GM19193 (cell line): ENCODE data around the gene CDC42EP1.

Source experiments
- POLR2A ChIP-seq: IDR thresholded peaks from 4 replicates; pipeline ENCODE4 v1.6.1; 2011; ENCODE audit not compliant: insufficient read depth, insufficient read length; ENCODE audit errors: extremely low read depth

Gene CDC42EP1, protein sequence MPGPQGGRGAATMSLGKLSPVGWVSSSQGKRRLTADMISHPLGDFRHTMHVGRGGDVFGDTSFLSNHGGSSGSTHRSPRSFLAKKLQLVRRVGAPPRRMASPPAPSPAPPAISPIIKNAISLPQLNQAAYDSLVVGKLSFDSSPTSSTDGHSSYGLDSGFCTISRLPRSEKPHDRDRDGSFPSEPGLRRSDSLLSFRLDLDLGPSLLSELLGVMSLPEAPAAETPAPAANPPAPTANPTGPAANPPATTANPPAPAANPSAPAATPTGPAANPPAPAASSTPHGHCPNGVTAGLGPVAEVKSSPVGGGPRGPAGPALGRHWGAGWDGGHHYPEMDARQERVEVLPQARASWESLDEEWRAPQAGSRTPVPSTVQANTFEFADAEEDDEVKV

GRCh38 chr22:37559901-37560607 lies at the start of gene CDC42EP1:
CDC42EP1 (plus strand) TSS chr22:37560480; CDS start chr22:37566350, 5,870 bp downstream.
- no peak for TF ChIP-seq POLR2A

DNA sequence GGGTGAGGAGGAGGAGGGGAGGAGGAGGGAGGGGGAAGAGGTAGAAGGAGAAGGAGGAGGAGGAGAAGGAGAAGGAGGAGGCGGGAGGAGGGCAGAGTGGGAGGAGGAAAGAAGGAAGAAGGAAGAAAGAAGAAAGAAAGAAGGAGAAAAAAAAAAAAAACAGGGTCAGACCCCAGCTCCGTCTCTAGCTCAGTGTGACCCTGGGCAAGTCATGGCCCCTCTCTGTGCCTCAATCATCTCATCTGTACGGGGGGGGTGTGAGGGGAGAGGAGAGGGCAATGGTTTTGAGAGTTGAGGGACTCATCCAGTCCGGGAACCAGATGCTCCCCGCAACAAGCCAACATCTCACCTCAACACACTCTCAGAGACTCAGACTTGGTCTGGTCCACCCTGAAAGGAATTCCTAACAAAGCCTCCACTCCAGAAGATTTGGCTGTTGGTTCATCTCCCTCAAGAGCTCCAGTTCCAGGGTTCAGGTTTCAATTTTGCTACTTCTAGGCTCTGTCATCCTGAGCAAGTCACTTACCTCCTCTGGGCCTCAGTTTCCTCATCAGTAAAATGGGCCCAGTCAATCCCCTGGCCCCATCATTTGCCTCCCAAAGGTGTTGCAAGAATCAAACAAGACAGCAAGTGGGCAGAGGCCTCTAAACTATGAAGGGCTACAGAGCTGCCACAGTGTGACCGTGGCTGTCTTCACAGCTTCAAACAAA lies 48.7 kb upstream of the CDC42EP1 start:
- TF ChIP-seq POLR2A = no peak

- TF ChIP-seq POLR2A = no peak
These were observed 45.7 kb upstream of the CDC42EP1 start for GRCh38 chr22:37514526-37515051.

- no peak for TF ChIP-seq POLR2A
These were observed 44.4 kb upstream of the CDC42EP1 start for GRCh38 chr22:37515901-37516300.

- no peak for TF ChIP-seq POLR2A
These were observed 43.8 kb upstream of the CDC42EP1 start for GRCh38 chr22:37516456-37516855.

DNA sequence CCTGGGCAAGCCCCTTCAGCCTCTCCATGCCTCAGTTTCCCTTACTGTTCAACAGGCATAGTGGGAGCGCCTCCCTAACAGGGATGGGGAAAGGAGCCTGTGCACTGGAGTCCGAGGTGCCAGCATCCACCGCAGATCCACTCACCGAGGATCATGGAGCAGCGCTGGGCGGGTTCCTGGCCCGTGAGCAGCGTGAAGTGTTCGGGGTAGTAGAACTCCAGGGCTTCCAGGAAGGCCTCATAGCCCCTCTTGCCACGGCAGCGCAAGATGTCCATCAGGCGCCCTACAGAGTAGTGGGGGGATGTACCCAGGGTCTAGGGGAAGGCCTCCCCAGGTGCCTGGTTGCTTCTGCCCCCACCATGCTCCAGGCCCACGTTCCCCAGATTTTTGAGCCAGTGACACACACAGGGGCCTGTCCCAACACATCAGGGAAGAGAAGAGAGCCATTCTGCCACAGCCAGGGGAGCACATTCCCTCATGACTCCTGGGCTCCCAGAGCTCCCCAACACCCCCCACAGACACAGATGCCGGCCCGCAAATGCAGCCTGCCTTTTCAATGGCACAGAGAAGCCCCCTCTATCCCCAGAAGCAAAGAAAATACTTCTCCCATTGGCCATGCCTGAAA lies 42.3 kb upstream of the CDC42EP1 start:
- TF ChIP-seq POLR2A = no peak

- no peak for TF ChIP-seq POLR2A
These were observed 41.6 kb upstream of the CDC42EP1 start for GRCh38 chr22:37518509-37519267.

GRCh38 chr22:37519268-37520195 lies 40.7 kb upstream of the CDC42EP1 start, which contains the start of gene CARD10:
CARD10 (minus strand) TSS chr22:37519415; CDS start chr22:37519200, 215 bp downstream.
- TF ChIP-seq POLR2A = no peak

GRCh38 chr22:37520776-37521191 lies 39.5 kb upstream of the CDC42EP1 start:
- no peak for TF ChIP-seq POLR2A

GRCh38 chr22:37521236-37521739 lies 39.0 kb upstream of the CDC42EP1 start:
- TF ChIP-seq POLR2A = no peak

DNA sequence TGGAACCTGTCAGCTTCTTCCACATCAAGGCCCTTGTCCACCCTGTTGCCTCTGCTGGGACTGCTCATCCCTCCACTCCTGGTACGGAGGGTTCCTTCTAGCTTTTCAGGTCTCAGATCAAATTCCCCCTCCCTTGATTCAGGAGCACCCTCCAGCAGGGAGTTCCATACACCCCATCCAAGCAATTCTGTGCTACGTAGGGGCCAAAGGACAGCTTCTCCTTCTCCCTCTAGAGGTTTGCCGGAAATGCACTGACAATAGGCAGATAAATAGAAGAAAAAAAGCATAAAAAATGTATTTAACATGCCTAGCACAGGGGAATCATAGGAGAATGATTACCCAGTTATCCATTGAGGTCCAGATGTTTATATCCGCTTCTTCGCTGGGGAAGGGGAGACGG lies 37.8 kb upstream of the CDC42EP1 start:
- TF ChIP-seq POLR2A = no peak

DNA sequence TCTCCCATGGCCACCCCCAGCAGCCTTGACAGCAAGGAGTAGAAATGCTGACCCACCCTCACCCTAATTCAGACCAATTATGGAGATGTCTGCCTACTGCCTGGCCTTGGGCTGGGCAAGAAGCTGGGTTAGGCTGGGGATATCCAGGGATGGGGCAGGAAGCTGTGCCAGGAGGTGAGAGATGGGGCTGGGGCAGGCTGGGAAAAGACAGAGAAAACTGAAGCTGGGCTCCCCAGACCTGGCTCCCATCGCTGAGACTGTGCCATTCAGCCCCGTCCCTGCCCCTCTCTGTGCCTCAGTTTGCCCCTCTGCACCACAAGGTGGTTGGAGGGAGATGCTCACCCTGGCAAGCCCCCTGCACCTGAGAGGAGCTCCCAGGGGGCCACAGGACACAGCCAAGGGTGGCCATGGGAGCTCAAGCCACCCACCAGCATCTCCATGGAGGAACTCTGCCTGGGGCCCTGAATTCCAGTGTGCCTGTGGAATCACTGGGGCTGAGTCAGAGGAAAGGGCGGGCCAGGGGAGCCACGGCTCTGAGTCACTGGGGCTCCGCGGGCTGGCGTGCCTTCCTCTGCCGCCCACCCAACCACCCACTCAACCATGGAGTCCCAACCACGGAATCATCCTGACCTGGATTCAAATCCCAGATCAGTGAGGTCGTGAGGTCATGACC lies 35.1 kb upstream of the CDC42EP1 start:
- TF ChIP-seq POLR2A = no peak

DNA sequence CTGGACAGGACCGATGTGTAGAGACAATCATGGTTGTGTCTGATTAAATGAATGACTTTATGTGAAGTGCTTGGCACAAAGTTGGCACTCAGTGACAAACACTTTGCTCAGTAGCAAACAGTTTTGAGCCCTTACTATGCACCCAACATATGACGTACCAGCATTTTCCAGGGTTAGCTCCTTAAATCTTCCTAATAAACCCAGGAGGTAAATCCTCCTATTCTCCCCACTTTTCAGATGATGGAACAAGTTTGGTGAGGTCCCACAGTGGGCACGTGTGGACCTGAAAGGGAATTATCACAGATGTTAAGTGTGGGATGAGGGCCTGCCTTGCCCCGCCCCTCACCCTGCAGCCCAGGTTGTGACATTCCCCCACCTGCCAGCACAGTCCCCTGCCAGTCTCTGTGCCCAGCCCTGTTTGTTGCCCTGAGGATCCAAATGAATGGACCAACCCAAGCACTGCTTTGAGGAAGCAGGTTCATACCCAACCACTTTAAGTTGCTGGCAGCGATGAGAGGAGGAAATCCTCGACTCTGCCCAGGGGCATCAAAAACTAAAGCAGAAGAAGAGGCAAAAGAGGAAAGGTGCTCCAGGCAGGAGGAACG lies 34.4 kb upstream of the CDC42EP1 start:
- TF ChIP-seq POLR2A = no peak
